Measurements from ENCODE around the gene F11R.
"Not testable (repeated sequence)": the region's sequence is repeated elsewhere in the genome, so short reads cannot be mapped to it uniquely, and the experiment has no call there.

Gene F11R

GRCh38 chr1:160961419-160961818 lies 59.5 kb downstream of the F11R start:
- H3K27me3 ChIP-seq (ENCODE audit: insufficient read depth, low read length): no peaks in the 10 kb centered on the region
- H3K9me3 ChIP-seq (ENCODE audit: low read length): no peaks in the 10 kb centered on the region
- no peak overlapping the region for H2AFZ ChIP-seq (ENCODE audit: low read depth, low read length)
- H3K4me3 ChIP-seq (ENCODE audit: low read length): no peak overlapping the region
- H3K36me3 ChIP-seq (ENCODE audit: insufficient read depth, low read length): no peaks in the 10 kb centered on the region
- H3K4me1 ChIP-seq (ENCODE audit: insufficient read depth, low read length): no peaks in the 10 kb centered on the region

GRCh38 chr1:160956966-160957365 lies 64.0 kb downstream of the F11R start:
- H3K4me1 ChIP-seq (ENCODE audit: insufficient read depth, low read length): no peaks in the 10 kb centered on the region
- H2AFZ ChIP-seq (ENCODE audit: low read depth, low read length): no peak overlapping the region
- no peaks in the 10 kb centered on the region for H3K27me3 ChIP-seq (ENCODE audit: insufficient read depth, low read length)
- H3K36me3 ChIP-seq (ENCODE audit: insufficient read depth, low read length): no peaks in the 10 kb centered on the region
- no peak overlapping the region for H3K4me3 ChIP-seq (ENCODE audit: low read length)
- no peaks in the 10 kb centered on the region for H3K9me3 ChIP-seq (ENCODE audit: low read length)

- no peaks in the 10 kb centered on the region for H3K9me3 ChIP-seq (ENCODE audit: low read length)
- no peaks in the 10 kb centered on the region for H3K4me1 ChIP-seq (ENCODE audit: insufficient read depth, low read length)
- no peaks in the 10 kb centered on the region for H3K27me3 ChIP-seq (ENCODE audit: insufficient read depth, low read length)
- no peaks in the 10 kb centered on the region for H3K36me3 ChIP-seq (ENCODE audit: insufficient read depth, low read length)
- H3K4me3 ChIP-seq (ENCODE audit: low read length): no peak within 1 kb of the TSS
- H2AFZ ChIP-seq (ENCODE audit: low read depth, low read length): no peak within 1 kb of the TSS
Measured at GRCh38 chr1:160954158-160955104, 66.5 kb downstream of the F11R start, which contains the start of gene ITLN2. Gene ITLN2 (minus strand): TSS chr1:160954809. CDS start chr1:160954741, 68 bp downstream.

- H3K27me3 ChIP-seq (ENCODE audit: insufficient read depth, low read length): no peaks in the 10 kb centered on the region
- no peaks in the 10 kb centered on the region for H3K4me1 ChIP-seq (ENCODE audit: insufficient read depth, low read length)
- H3K9me3 ChIP-seq (ENCODE audit: low read length): no peaks in the 10 kb centered on the region
- no peak overlapping the region for H3K4me3 ChIP-seq (ENCODE audit: low read length)
- no peaks in the 10 kb centered on the region for H3K36me3 ChIP-seq (ENCODE audit: insufficient read depth, low read length)
- no peak overlapping the region for H2AFZ ChIP-seq (ENCODE audit: low read depth, low read length)
Measured at GRCh38 chr1:160953030-160953429, 67.9 kb downstream of the F11R start.

GRCh38 chr1:160952129-160952510 lies 68.8 kb downstream of the F11R start:
- Histone ChIP-seq H3K36me3 (ENCODE audit: insufficient read depth, low read length) (no peaks in the 10 kb centered on the region), H2AFZ (ENCODE audit: low read depth, low read length) (no peak overlapping the region), H3K27me3 (ENCODE audit: insufficient read depth, low read length) (no peaks in the 10 kb centered on the region), H3K9me3 (ENCODE audit: low read length) (no peaks in the 10 kb centered on the region), H3K4me1 (ENCODE audit: insufficient read depth, low read length) (no peaks in the 10 kb centered on the region), H3K4me3 (ENCODE audit: low read length) (no peak overlapping the region)

- Histone ChIP-seq H3K36me3 (ENCODE audit: insufficient read depth, low read length) (no peaks in the 10 kb centered on the region), H3K9me3 (ENCODE audit: low read length) (no peaks in the 10 kb centered on the region), H3K4me1 (ENCODE audit: insufficient read depth, low read length) (no peaks in the 10 kb centered on the region), H3K4me3 (ENCODE audit: low read length) (no peak overlapping the region), H2AFZ (ENCODE audit: low read depth, low read length) (no peak overlapping the region), H3K27me3 (ENCODE audit: insufficient read depth, low read length) (no peaks in the 10 kb centered on the region)
Measured at GRCh38 chr1:160951443-160952128, 69.4 kb downstream of the F11R start.

GRCh38 chr1:160950657-160951056 lies 70.3 kb downstream of the F11R start:
- Histone ChIP-seq H3K9me3 (ENCODE audit: low read length) (no peaks in the 10 kb centered on the region), H3K4me1 (ENCODE audit: insufficient read depth, low read length) (no peaks in the 10 kb centered on the region), H2AFZ (ENCODE audit: low read depth, low read length) (no peak overlapping the region), H3K36me3 (ENCODE audit: insufficient read depth, low read length) (no peaks in the 10 kb centered on the region), H3K4me3 (ENCODE audit: low read length) (no peak overlapping the region), H3K27me3 (ENCODE audit: insufficient read depth, low read length) (no peaks in the 10 kb centered on the region)

- no peaks in the 10 kb centered on the region for H3K4me1 ChIP-seq (ENCODE audit: insufficient read depth, low read length)
- no peak overlapping the region for H3K4me3 ChIP-seq (ENCODE audit: low read length)
- H2AFZ ChIP-seq (ENCODE audit: low read depth, low read length): no peak overlapping the region
- no peaks in the 10 kb centered on the region for H3K36me3 ChIP-seq (ENCODE audit: insufficient read depth, low read length)
- H3K27me3 ChIP-seq (ENCODE audit: insufficient read depth, low read length): no peaks in the 10 kb centered on the region
- H3K9me3 ChIP-seq (ENCODE audit: low read length): no peaks in the 10 kb centered on the region
Measured at GRCh38 chr1:160949881-160950280, 71.1 kb downstream of the F11R start.

- not testable (repeated sequence) for H3K9me3 ChIP-seq (ENCODE audit: low read length); H3K27me3 ChIP-seq (ENCODE audit: insufficient read depth, low read length); H3K4me3 ChIP-seq (ENCODE audit: low read length); H2AFZ ChIP-seq (ENCODE audit: low read depth, low read length); H3K36me3 ChIP-seq (ENCODE audit: insufficient read depth, low read length); H3K4me1 ChIP-seq (ENCODE audit: insufficient read depth, low read length)
Measured at GRCh38 chr1:160949216-160949880, 71.6 kb downstream of the F11R start.

GRCh38 chr1:160947174-160947759 lies 73.7 kb downstream of the F11R start:
- H3K36me3 ChIP-seq (ENCODE audit: insufficient read depth, low read length); H3K9me3 ChIP-seq (ENCODE audit: low read length); H3K27me3 ChIP-seq (ENCODE audit: insufficient read depth, low read length); H3K4me3 ChIP-seq (ENCODE audit: low read length); H3K4me1 ChIP-seq (ENCODE audit: insufficient read depth, low read length); H2AFZ ChIP-seq (ENCODE audit: low read depth, low read length): not testable (repeated sequence)

GRCh38 chr1:160945881-160946280 lies 75.1 kb downstream of the F11R start:
- not testable (repeated sequence) for H3K27me3 ChIP-seq (ENCODE audit: insufficient read depth, low read length); H3K4me3 ChIP-seq (ENCODE audit: low read length); H3K4me1 ChIP-seq (ENCODE audit: insufficient read depth, low read length); H3K9me3 ChIP-seq (ENCODE audit: low read length); H2AFZ ChIP-seq (ENCODE audit: low read depth, low read length); H3K36me3 ChIP-seq (ENCODE audit: insufficient read depth, low read length)
